Trophoblast cell (in vitro differentiated cells and primary cell): ENCODE results near the gene GHRH.
A peak's percentile ranks its signal among the peaks of the same experiment; 100 is the strongest.

Experiments
- DNase-seq, 2 donors: peaks; one replicate each; pipeline ENCODE4 v3.0.0-alpha.2; 2016
- H2AFZ ChIP-seq: 2 replicates; pipeline ENCODE4 v1.6.1; 2013; ENCODE audit warnings: low read length, moderate library complexity, mild to moderate bottlenecking; ENCODE audit not compliant: insufficient read depth, poor library complexity
- H2AK5ac ChIP-seq: 2 replicates; pipeline ENCODE4 v1.6.1; 2013; ENCODE audit warnings: mild to moderate bottlenecking, low read length
- H2BK120ac ChIP-seq: 2 replicates; pipeline ENCODE4 v1.6.1; 2013; ENCODE audit warnings: low read length, mild to moderate bottlenecking, moderate library complexity; ENCODE audit not compliant: insufficient read depth, poor library complexity
- H2BK12ac ChIP-seq: 2 replicates; pipeline ENCODE4 v1.6.1; 2013; ENCODE audit warnings: mild to moderate bottlenecking, low read length, moderate library complexity
- H2BK5ac ChIP-seq: 2 replicates; pipeline ENCODE4 v1.6.1; 2013; ENCODE audit warnings: low read length, low read depth, moderate library complexity, mild to moderate bottlenecking; ENCODE audit not compliant: poor library complexity
- H3K14ac ChIP-seq: 2 replicates; pipeline ENCODE4 v1.6.1; 2013; ENCODE audit warnings: mild to moderate bottlenecking, low read length
- H3K18ac ChIP-seq: 2 replicates; pipeline ENCODE4 v1.6.1; 2013; ENCODE audit warnings: mild to moderate bottlenecking, low read length
- H3K23ac ChIP-seq: 2 replicates; pipeline ENCODE4 v1.6.1; 2013; ENCODE audit warnings: low read length
- H3K27ac ChIP-seq: 2 replicates; pipeline ENCODE4 v1.5.1; 2013; ENCODE audit warnings: low read depth, mild to moderate bottlenecking, inconsistent platforms, low read length, moderate library complexity
- H3K27me3 ChIP-seq: 2 replicates; pipeline ENCODE4 v1.6.1; 2013; ENCODE audit warnings: inconsistent platforms, mild to moderate bottlenecking, low read length, moderate library complexity; ENCODE audit not compliant: insufficient read depth
- H3K36me3 ChIP-seq, 2 experiments: 1 replicate in 1 of 2; 2 replicates in 1 of 2; pipeline ENCODE4 v1.6.1; 2013; ENCODE audit warnings: low read length in 2 of 2, mild to moderate bottlenecking in 2 of 2, moderate library complexity in 1 of 2; ENCODE audit not compliant: insufficient read depth in 2 of 2, control insufficient read depth in 1 of 2
- H3K4ac ChIP-seq: 2 replicates; pipeline ENCODE4 v1.6.1; 2013; ENCODE audit warnings: low read depth, mild to moderate bottlenecking, low read length, moderate library complexity
- H3K4me1 ChIP-seq, 2 experiments: 1 replicate in 1 of 2; 2 replicates in 1 of 2; pipeline ENCODE4 v1.6.1; 2013; ENCODE audit warnings: low read length in 2 of 2, mild to moderate bottlenecking in 2 of 2, moderate library complexity in 1 of 2; ENCODE audit not compliant: insufficient read depth in 2 of 2, control insufficient read depth in 1 of 2
- H3K4me2 ChIP-seq: 2 replicates; pipeline ENCODE4 v1.6.1; 2013; ENCODE audit warnings: inconsistent platforms, mild to moderate bottlenecking, low read length, moderate library complexity
- H3K4me3 ChIP-seq: 2 replicates; pipeline ENCODE4 v1.5.1; 2013; ENCODE audit warnings: mild to moderate bottlenecking, low read depth, low read length, inconsistent platforms
- H3K79me1 ChIP-seq: one replicate; pipeline ENCODE4 v1.6.1; 2013; ENCODE audit warnings: low read length
- H3K79me2 ChIP-seq: 2 replicates; pipeline ENCODE4 v1.6.1; 2013; ENCODE audit warnings: low read length, mild to moderate bottlenecking; ENCODE audit not compliant: control insufficient read depth, insufficient read depth, poor library complexity
- H3K9ac ChIP-seq: 2 replicates; pipeline ENCODE4 v1.6.1; 2013; ENCODE audit warnings: mild to moderate bottlenecking, low read length
- H3K9me3 ChIP-seq: 2 replicates; pipeline ENCODE4 v1.6.1; 2013; ENCODE audit warnings: low read depth, mild to moderate bottlenecking, control low read depth, inconsistent platforms, low read length; ENCODE audit not compliant: insufficient read depth
- H4K12ac ChIP-seq: 2 replicates; pipeline ENCODE4 v1.6.1; 2013; ENCODE audit warnings: low read depth, mild to moderate bottlenecking, low read length, moderate library complexity
- H4K8ac ChIP-seq: 2 replicates; pipeline ENCODE4 v1.6.1; 2013; ENCODE audit warnings: low read depth, mild to moderate bottlenecking, low read length, moderate library complexity
- H4K91ac ChIP-seq: one replicate; pipeline ENCODE4 v1.6.1; 2013; ENCODE audit warnings: low read depth, mild to moderate bottlenecking, low read length, moderate library complexity
- WGBS: extraction: QIAGEN DNeasy Blood & Tissue Kit; methylation state at CpG from one replicate; pipeline ENCODE4 v1.1.7; 2013; ENCODE audit warnings: missing lambda C conversion rate; ENCODE audit not compliant: insufficient read length, insufficient coverage; ENCODE audit errors: extremely low coverage; 5-methylcytosine and 5-hydroxymethylcytosine counted together

GHRH gene

GRCh38 chr20:37260923-37261322 is 691 bp downstream of the GHRH start:
- H2AFZ ChIP-seq: no peak overlapping the region
- H3K79me2 ChIP-seq: no peaks in the 10 kb centered on the region
- no peak overlapping the region for H3K4me3 ChIP-seq
- H3K18ac ChIP-seq: no peak overlapping the region
- H3K9me3 ChIP-seq: no peaks in the 10 kb centered on the region
- no peak overlapping the region for H3K14ac ChIP-seq
- H3K36me3 ChIP-seq: no peaks in the 10 kb centered on the region
- H2BK5ac ChIP-seq: no peak overlapping the region
- H4K91ac ChIP-seq: no peak overlapping the region
- H4K8ac ChIP-seq: no peak overlapping the region
- no peak overlapping the region for H2AK5ac ChIP-seq
- no peak overlapping the region for H4K12ac ChIP-seq
- H3K79me1 ChIP-seq: no peaks in the 10 kb centered on the region
- no CpG with 5 or more reads among the region's 4 CpGs for WGBS
- H3K23ac ChIP-seq: no peak overlapping the region
- H3K4me2 ChIP-seq: no peak overlapping the region
- H3K27me3 ChIP-seq: no peaks in the 10 kb centered on the region
- no peak overlapping the region for H3K4ac ChIP-seq
- no peak for DNase-seq
- no peak overlapping the region for H3K9ac ChIP-seq
- H2BK12ac ChIP-seq: no peak overlapping the region
- H3K27ac ChIP-seq: no peak overlapping the region
- H3K4me1 ChIP-seq: peaks cover 0 to 2% of the 10 kb centered on the region in 2 experiments
- H2BK120ac ChIP-seq: no peak overlapping the region

GRCh38 chr20:37259865-37260264 is 1.7 kb downstream of the GHRH start:
- no CpG with 5 or more reads among the region's 3 CpGs for WGBS
- H4K91ac ChIP-seq: no peak overlapping the region
- DNase-seq: no peak
- H3K4me2 ChIP-seq: no peak overlapping the region
- no peak overlapping the region for H2AK5ac ChIP-seq
- H3K79me1 ChIP-seq: no peaks in the 10 kb centered on the region
- no peaks in the 10 kb centered on the region for H3K27me3 ChIP-seq
- H2AFZ ChIP-seq: no peak overlapping the region
- no peak overlapping the region for H3K9ac ChIP-seq
- no peak overlapping the region for H3K14ac ChIP-seq
- no peak overlapping the region for H2BK5ac ChIP-seq
- H3K18ac ChIP-seq: no peak overlapping the region
- H4K12ac ChIP-seq: no peak overlapping the region
- no peak overlapping the region for H4K8ac ChIP-seq
- no peak overlapping the region for H3K4me3 ChIP-seq
- peaks cover 0 to 2% of the 10 kb centered on the region in 2 experiments for H3K4me1 ChIP-seq
- no peaks in the 10 kb centered on the region for H3K79me2 ChIP-seq
- H3K4ac ChIP-seq: no peak overlapping the region
- H3K9me3 ChIP-seq: no peaks in the 10 kb centered on the region
- no peak overlapping the region for H2BK120ac ChIP-seq
- no peak overlapping the region for H3K27ac ChIP-seq
- no peak overlapping the region for H2BK12ac ChIP-seq
- no peaks in the 10 kb centered on the region for H3K36me3 ChIP-seq
- no peak overlapping the region for H3K23ac ChIP-seq

GRCh38 chr20:37259031-37259430 is 2.6 kb downstream of the GHRH start:
- H4K12ac ChIP-seq: no peak overlapping the region

GRCh38 chr20:37257988-37258387 is 3.6 kb downstream of the GHRH start:
- no peaks in the 10 kb centered on the region for H3K79me2 ChIP-seq
- no peak overlapping the region for H2BK12ac ChIP-seq
- no peak overlapping the region for H3K14ac ChIP-seq
- no peak overlapping the region for H4K12ac ChIP-seq
- no peak overlapping the region for H2BK120ac ChIP-seq
- WGBS: no CpG with 5 or more reads among the region's 9 CpGs
- no peak overlapping the region for H2AFZ ChIP-seq
- no peaks in the 10 kb centered on the region for H3K36me3 ChIP-seq
- peaks cover 0 to 2% of the 10 kb centered on the region in 2 experiments for H3K4me1 ChIP-seq
- no peak overlapping the region for H3K4me3 ChIP-seq
- no peaks in the 10 kb centered on the region for H3K27me3 ChIP-seq
- no peak overlapping the region for H3K23ac ChIP-seq
- H3K4ac ChIP-seq: no peak overlapping the region
- H3K27ac ChIP-seq: no peak overlapping the region
- DNase-seq: no peak
- no peak overlapping the region for H3K9ac ChIP-seq
- H4K91ac ChIP-seq: peak overlapping the region; percentile 55
- H3K4me2 ChIP-seq: no peak overlapping the region
- no peak overlapping the region for H4K8ac ChIP-seq
- no peaks in the 10 kb centered on the region for H3K79me1 ChIP-seq
- no peaks in the 10 kb centered on the region for H3K9me3 ChIP-seq
- no peak overlapping the region for H2BK5ac ChIP-seq
- H3K18ac ChIP-seq: no peak overlapping the region
- H2AK5ac ChIP-seq: no peak overlapping the region

More at GRCh38 chr20:37259031-37259430, 2.6 kb downstream of the GHRH start:
- Histone ChIP-seq H2BK5ac (no peak overlapping the region), H4K91ac (no peak overlapping the region), H4K8ac (no peak overlapping the region), H3K27me3 (no peaks in the 10 kb centered on the region), H3K79me1 (no peaks in the 10 kb centered on the region), H3K27ac (no peak overlapping the region), H2BK12ac (no peak overlapping the region), H2AFZ (no peak overlapping the region), H3K79me2 (no peaks in the 10 kb centered on the region), H3K4me2 (no peak overlapping the region), H2BK120ac (no peak overlapping the region), H3K36me3 (no peaks in the 10 kb centered on the region), H3K4me1 (peaks cover 0 to 2% of the 10 kb centered on the region in 2 experiments), H3K23ac (no peak overlapping the region), H3K9ac (no peak overlapping the region), H3K14ac (no peak overlapping the region), H3K4ac (no peak overlapping the region), H2AK5ac (no peak overlapping the region), H3K18ac (no peak overlapping the region), H3K9me3 (no peaks in the 10 kb centered on the region), H3K4me3 (no peak overlapping the region)
- WGBS: no CpG with 5 or more reads among the region's 11 CpGs
- DNase-seq: no peak
